SK-MEL-5 (cell line): ENCODE results near the gene VSX1. TPM values are rescaled to one million over a fixed set of nuclear protein-coding genes. Genes with fewer than 3 reads are reported as not detected.

Experiments used
- DNase-seq: peaks from one replicate; pipeline ENCODE4 v3.0.0-alpha.2; 2016; ENCODE audit warnings: low read depth, low spot score
- in situ Hi-C: cut with HindIII; loops from 2 replicates; pipeline ENCODE4 v1.10.0; 2016; ENCODE audit warnings: low sequenced_read_pairs, high pct_unique_total_duplicates, low pct_unique_long_range_greater_than_20kb
- total RNA-seq: library from RNA; depleted of rRNA; stranded (reverse); fragments of >200 nt; shearing (Covaris generic); gene quantifications from 2 replicates; pipeline ENCODE4 v1.2.3, GENCODE V29; 2014

The VSX1 gene
- total RNA-seq, 1 experiment from 2014 or later = not detected

GRCh38 chr20:25049261-25050060 is 32.5 kb downstream of the VSX1 start:
- no peak for DNase-seq
- in situ Hi-C loops = no loop called here

- no peak for DNase-seq
- in situ Hi-C loops = no loop called here
These were observed 33.4 kb downstream of the VSX1 start for GRCh38 chr20:25048519-25048952.

- in situ Hi-C loops = no loop called here
- DNase-seq = no peak
These were observed 34.2 kb downstream of the VSX1 start for GRCh38 chr20:25047766-25048165.

- in situ Hi-C loops = no loop called here
These were observed 34.9 kb downstream of the VSX1 start for GRCh38 chr20:25046736-25047666.

GRCh38 chr20:25046181-25046641 is 35.7 kb downstream of the VSX1 start:
- no peak for DNase-seq
- in situ Hi-C loops = no loop called here

More at GRCh38 chr20:25046736-25047666, 34.9 kb downstream of the VSX1 start:
- no peak for DNase-seq

- DNase-seq = no peak
- in situ Hi-C loops = no loop called here
These were observed 36.6 kb downstream of the VSX1 start for GRCh38 chr20:25045343-25045712.

GRCh38 chr20:25044660-25045342 is 37.1 kb downstream of the VSX1 start:
- in situ Hi-C loops = no loop called here

GRCh38 chr20:25044261-25044560 is 37.7 kb downstream of the VSX1 start:
- in situ Hi-C loops = no loop called here
- no peak for DNase-seq

More at GRCh38 chr20:25044660-25045342, 37.1 kb downstream of the VSX1 start:
- no peak for DNase-seq

GRCh38 chr20:25043499-25044260 is 38.3 kb downstream of the VSX1 start:
- in situ Hi-C loops = no loop called here

GRCh38 chr20:25042531-25043498 is 39.1 kb downstream of the VSX1 start:
- DNase-seq = no peak
- in situ Hi-C loops = no loop called here

More at GRCh38 chr20:25043499-25044260, 38.3 kb downstream of the VSX1 start:
- no peak for DNase-seq

GRCh38 chr20:25041813-25042530 is 40.0 kb downstream of the VSX1 start:
- in situ Hi-C loops = no loop called here
- no peak for DNase-seq

- DNase-seq = no peak
- in situ Hi-C loops = no loop called here
These were observed 41.5 kb downstream of the VSX1 start for GRCh38 chr20:25040438-25040831.

GRCh38 chr20:25039697-25040437 is 42.1 kb downstream of the VSX1 start:
- no peak for DNase-seq
- in situ Hi-C loops = no loop called here

- DNase-seq = no peak
- in situ Hi-C loops = no loop called here
These were observed 43.3 kb downstream of the VSX1 start for GRCh38 chr20:25038591-25039015.

- in situ Hi-C loops = no loop called here
- DNase-seq = no peak
These were observed 43.9 kb downstream of the VSX1 start for GRCh38 chr20:25038103-25038410.
